Tibial artery (tissue), 4 donors: Measurements from ENCODE around the gene CSTPP1.

Source experiments
- DNase-seq, 2 donors: peaks; one replicate each; pipeline ENCODE4 v3.0.0-alpha.2; 2019
- H3K27ac ChIP-seq, 2 donors: fragments of 200-600 bp; sonication (generic) in 1 of 2; 1 replicate in 1 of 2; 2 replicates in 1 of 2; pipeline ENCODE4 v1.5.1; 2018 to 2019; ENCODE audit warnings: mild to moderate bottlenecking in 1 of 2
- H3K27me3 ChIP-seq, 2 donors: fragments of 200-600 bp; sonication (generic) in 1 of 2; one replicate each; pipeline versions ENCODE4 v1.5.1 to v1.6.0; 2016 to 2019
- H3K36me3 ChIP-seq, 3 donors: fragments of 200-600 bp; sonication (generic) in 2 of 3; one replicate each; pipeline ENCODE4 v1.5.1; 2016 to 2019; ENCODE audit warnings: mild to moderate bottlenecking in 2 of 3
- H3K4me1 ChIP-seq, 4 donors: fragments of 200-600 bp; sonication (generic) in 2 of 4; 1 replicate in 3 of 4; 2 replicates in 1 of 4; pipeline ENCODE4 v1.5.1; 2016 to 2019
- H3K4me3 ChIP-seq, 2 donors: fragments of 200-600 bp; sonication (generic) in 1 of 2; 1 replicate in 1 of 2; 2 replicates in 1 of 2; pipeline ENCODE4 v1.5.1; 2018 to 2019; ENCODE audit warnings: mild to moderate bottlenecking in 2 of 2
- H3K9me3 ChIP-seq, 3 donors: fragments of 200-600 bp; sonication (generic) in 1 of 3; one replicate each; pipeline ENCODE4 v1.5.1; 2016 to 2019
- intact Hi-C: fragments of 100-400 bp; cut with DNase I; formaldehyde crosslinking; loops from one replicate; pipeline ENCODE4 v1.15.0; 2023; ENCODE audit warnings: low total_unique reads
- TF ChIP-seq, protein P1 (sequence below), 2 experiments: fragments of 200-600 bp in 1 of 2; fragments of 450-650 bp in 1 of 2; IDR thresholded peaks; one replicate each; pipeline ENCODE4 v1.5.1; 2017 to 2019; ENCODE audit warnings: antibody characterized with exemption in 2 of 2, mild to moderate bottlenecking in 1 of 2, moderate library complexity in 1 of 2

The CSTPP1 gene

DNA sequence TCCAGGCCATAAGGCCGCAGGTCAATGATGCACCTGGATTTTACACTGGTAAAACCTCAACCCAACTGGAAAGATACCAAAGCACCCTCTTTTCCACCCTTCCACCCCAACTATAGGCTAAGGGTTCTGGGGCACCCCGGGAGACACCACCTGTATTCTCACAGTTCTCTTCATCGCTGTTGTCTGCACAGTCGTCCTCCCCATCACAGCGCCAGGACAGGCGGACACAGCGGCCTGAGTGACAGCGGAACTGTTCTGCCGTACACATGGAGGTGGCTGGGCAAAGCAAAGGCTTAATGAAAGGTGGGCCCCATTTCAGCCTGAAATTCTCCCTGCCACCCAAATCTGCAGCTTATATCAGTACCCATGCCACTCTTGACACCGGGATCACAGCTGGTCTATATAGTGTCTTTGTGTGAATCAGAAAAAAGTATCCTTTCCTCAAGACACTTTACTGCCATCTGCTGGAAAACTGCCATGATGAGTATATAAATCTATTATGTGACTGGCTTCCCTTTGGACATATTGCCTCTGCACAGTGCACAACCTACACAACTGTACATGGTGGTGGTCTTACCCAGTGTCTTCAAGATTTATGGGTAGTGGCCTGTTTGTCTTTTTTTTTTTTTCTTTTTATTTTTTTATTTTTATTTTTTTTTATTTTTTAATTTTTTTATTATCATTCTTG lies 39.7 kb upstream of the CSTPP1 start:
- intact Hi-C loops: loop anchor here (10.0 kb wide), 1 partner anchor 458 kb away; the partner anchor contains the start of gene MYBPC3
- Histone ChIP-seq H3K27me3 (no peaks in the 10 kb centered on the region), H3K36me3 (peaks cover 0 to 15% (median 4%) of the 10 kb centered on the region in 3 donors), H3K9me3 (no peaks in the 10 kb centered on the region), H3K4me1 (peaks cover 0 to 11% (median 3%) of the 10 kb centered on the region in 4 donors), H3K27ac (no peak overlapping the region), H3K4me3 (no peak overlapping the region)
- no peak for DNase-seq
- TF ChIP-seq, protein P1, sequence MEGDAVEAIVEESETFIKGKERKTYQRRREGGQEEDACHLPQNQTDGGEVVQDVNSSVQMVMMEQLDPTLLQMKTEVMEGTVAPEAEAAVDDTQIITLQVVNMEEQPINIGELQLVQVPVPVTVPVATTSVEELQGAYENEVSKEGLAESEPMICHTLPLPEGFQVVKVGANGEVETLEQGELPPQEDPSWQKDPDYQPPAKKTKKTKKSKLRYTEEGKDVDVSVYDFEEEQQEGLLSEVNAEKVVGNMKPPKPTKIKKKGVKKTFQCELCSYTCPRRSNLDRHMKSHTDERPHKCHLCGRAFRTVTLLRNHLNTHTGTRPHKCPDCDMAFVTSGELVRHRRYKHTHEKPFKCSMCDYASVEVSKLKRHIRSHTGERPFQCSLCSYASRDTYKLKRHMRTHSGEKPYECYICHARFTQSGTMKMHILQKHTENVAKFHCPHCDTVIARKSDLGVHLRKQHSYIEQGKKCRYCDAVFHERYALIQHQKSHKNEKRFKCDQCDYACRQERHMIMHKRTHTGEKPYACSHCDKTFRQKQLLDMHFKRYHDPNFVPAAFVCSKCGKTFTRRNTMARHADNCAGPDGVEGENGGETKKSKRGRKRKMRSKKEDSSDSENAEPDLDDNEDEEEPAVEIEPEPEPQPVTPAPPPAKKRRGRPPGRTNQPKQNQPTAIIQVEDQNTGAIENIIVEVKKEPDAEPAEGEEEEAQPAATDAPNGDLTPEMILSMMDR (IDR thresholded peaks at IDR 0.05): no peak

DNA sequence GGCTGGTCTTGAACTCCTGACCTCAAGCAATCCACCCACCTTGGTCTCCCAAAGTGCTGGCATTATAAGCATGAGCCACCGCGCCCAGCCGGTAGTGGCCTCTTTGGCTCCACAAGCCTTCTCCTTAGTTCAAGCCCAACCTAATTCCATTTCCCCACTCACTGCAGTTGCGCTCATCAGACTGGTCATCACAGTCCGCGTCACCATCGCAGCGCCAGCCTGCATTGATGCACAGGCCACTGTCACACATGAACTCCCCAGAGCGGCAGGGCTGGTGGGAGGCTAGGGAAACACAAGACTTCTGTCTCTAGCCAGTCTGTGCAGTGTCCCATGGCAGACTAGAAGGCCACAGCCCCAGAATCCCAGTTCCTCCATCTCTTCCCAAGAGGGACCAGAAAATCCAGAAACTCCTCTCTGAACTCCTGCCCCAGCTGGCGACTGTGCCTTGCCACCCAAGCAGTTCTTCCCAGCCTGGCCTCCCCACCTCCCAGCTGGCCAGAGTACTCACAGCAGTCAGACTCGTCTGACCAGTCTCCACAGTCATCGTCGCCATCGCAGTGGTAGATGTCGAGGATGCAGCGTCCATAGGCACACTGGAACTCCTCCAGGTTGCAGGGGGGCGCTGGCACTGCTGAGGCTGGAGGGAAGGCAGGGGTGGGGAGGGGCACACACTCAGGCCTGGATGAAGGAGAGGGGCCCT lies 38.0 kb upstream of the CSTPP1 start:
- no peak overlapping the region for H3K4me3 ChIP-seq
- no peak overlapping the region for H3K27ac ChIP-seq
- no peaks in the 10 kb centered on the region for H3K9me3 ChIP-seq
- DNase-seq: no peak
- intact Hi-C loops: loop anchor here (10.0 kb wide), 1 partner anchor 456 kb away; the partner anchor contains the start of gene MYBPC3
- peaks cover 0 to 15% (median 0%) of the 10 kb centered on the region in 3 donors for H3K36me3 ChIP-seq
- H3K4me1 ChIP-seq: peaks cover 0 to 11% (median 3%) of the 10 kb centered on the region in 4 donors
- no peaks in the 10 kb centered on the region for H3K27me3 ChIP-seq
- TF ChIP-seq, protein P1 (IDR thresholded peaks at IDR 0.05): no peak

DNA sequence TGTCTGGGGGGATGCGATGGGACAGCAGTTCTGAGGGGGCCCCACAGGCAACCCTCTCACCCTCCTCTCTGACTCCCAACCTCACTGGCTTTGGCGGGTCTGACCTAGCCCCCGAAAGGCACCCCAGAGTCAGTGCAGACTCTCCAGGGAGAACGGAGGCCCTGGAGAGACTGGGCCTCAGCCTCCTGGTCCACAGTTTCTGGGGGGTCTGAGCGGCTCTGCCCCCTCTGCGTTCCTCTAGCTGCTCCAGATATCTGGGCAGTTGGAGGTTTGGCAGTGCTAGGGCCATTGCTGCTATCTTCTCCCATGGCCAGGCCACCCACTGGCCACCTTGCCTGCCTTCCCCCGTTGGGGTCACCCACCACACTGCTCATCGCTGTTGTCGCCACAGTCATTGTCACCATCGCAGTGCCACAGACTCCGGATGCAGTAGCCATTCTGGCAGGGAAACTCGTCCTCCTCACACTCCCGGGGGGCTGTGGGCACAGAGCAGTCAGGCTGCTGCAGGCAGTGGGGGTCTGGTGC lies 37.0 kb upstream of the CSTPP1 start:
- H3K36me3 ChIP-seq: peaks cover 0 to 13% (median 0%) of the 10 kb centered on the region in 3 donors
- intact Hi-C loops: loop anchor here (10.0 kb wide), 1 partner anchor 455 kb away; the partner anchor contains the start of gene MYBPC3
- TF ChIP-seq, protein P1 (IDR thresholded peaks at IDR 0.05): no peak
- no peak overlapping the region for H3K4me3 ChIP-seq
- DNase-seq: no peak
- H3K27ac ChIP-seq: no peak overlapping the region
- H3K9me3 ChIP-seq: no peaks in the 10 kb centered on the region
- H3K4me1 ChIP-seq: peaks cover 0 to 11% (median 3%) of the 10 kb centered on the region in 4 donors
- no peaks in the 10 kb centered on the region for H3K27me3 ChIP-seq

DNA sequence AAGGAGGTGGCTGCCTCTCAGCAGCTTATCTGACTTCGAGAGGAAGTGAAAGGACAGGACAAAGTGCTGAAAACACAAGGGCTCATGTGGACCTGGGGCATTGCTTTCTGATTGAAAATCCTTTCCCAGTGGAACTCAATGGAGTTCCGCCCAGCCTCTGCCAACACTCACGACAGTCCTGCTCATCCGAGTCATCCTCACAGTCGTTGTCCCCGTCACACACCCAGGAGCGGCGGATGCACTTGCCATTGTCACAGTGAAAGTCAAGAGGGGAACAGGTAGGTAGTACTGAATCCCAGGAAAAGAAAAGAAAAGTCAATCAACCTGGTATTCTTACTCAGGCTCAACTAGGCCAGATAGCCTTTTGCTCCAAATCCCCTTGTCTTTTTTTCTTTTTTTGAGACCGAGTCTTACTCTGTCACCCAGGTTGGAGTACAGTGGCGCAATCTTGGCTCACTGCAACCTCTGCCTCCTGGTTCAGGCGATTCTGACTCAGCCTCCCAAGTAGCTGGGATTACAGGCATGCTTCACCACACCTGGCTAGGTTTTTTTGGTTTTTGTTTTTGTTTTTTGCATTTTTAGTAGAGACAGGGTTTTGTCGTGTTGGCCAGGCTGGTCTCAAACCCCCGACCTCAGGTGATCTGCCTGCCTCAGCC lies 36.3 kb upstream of the CSTPP1 start:
- intact Hi-C loops: no loop called here
- TF ChIP-seq, protein P1 (IDR thresholded peaks at IDR 0.05): no peak
- DNase-seq: no peak

DNA sequence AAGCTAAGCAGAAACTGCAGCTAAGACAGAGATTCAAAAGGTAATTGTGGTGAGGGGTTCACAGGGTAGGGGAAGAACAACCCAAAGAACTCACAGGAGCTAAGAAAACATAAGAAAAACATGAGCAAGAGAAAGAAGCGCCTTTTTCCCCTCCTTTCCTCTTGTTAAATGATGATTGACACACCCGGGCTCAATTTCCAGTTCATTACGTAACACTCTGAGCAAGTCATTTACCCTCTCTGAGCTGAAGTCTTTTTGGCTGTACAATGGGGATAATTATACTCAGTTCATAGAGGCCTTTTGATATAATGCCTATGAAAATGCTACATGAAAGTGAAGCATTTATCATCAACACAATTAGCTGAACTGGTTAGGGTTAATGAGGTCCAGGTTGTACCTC lies 35.4 kb upstream of the CSTPP1 start:
- H3K36me3 ChIP-seq: peaks cover 0 to 10% (median 0%) of the 10 kb centered on the region in 3 donors
- intact Hi-C loops: no loop called here
- TF ChIP-seq, protein P1 (IDR thresholded peaks at IDR 0.05): no peak
- H3K27ac ChIP-seq: no peak overlapping the region
- no peak for DNase-seq
- H3K4me1 ChIP-seq: peaks cover 0 to 5% (median under 1%) of the 10 kb centered on the region in 4 donors
- no peaks in the 10 kb centered on the region for H3K9me3 ChIP-seq
- no peaks in the 10 kb centered on the region for H3K27me3 ChIP-seq
- no peak overlapping the region for H3K4me3 ChIP-seq

More for the DNA sequence above, 36.3 kb upstream of the CSTPP1 start:
- H3K27ac ChIP-seq: no peak overlapping the region
- peaks cover 0 to 10% (median 0%) of the 10 kb centered on the region in 3 donors for H3K36me3 ChIP-seq
- H3K27me3 ChIP-seq: no peaks in the 10 kb centered on the region
- H3K9me3 ChIP-seq: no peaks in the 10 kb centered on the region
- H3K4me1 ChIP-seq: peaks cover 0 to 11% (median 3%) of the 10 kb centered on the region in 4 donors
- H3K4me3 ChIP-seq: no peak overlapping the region
